CD4-positive, alpha-beta T cell treated with Interleukin-17A for 4 hours (primary cell): ENCODE measurements around the gene DBNDD2.
A peak's percentile ranks its signal among the peaks of the same experiment; 100 is the strongest.

Source experiments
- DNase-seq: peaks from one replicate; pipeline ENCODE4 v3.0.0-alpha.2; 2020; ENCODE audit warnings: mixed read lengths

DBNDD2 gene

DNA sequence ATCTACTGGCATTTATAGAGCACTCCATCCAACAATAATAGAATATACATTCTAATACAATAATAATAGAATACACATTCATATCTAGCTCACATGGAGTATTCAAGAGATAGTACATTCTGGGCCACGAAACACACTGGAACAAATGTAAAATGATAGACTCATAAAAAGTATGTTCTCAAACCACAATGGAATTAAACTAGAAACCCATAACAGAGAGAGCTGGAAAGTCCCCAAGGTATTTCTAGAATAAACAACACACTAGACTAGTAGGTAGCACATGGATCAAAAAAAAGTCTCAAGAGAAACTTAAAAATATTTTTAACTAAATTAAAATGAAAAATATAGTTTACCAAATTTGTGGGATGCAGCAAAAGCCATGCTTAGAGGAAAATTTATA lies 20.8 kb upstream of the DBNDD2 start:
- DNase-seq: no peak

- no peak for DNase-seq
These were observed 17.2 kb upstream of the DBNDD2 start for GRCh38 chr20:45390931-45391330.

DNA sequence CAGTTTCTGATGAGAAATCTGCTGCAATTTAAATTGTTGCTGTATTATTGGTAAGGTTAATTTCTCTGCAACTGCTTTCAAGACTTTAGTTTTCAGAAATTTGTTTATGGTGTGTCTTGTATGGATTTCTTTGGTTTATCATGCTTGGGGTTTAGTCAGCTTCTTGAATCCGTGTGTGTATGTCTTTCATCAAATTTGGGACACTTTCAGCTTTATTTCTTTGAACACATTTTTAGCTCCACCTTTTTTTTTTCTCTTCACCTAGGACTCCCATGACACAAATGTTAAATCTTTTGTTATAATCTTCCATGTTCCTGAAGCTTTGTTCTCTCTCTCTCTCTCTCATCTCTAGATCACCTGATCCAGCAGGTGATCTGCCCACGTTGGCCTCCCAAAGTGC lies 16.5 kb upstream of the DBNDD2 start:
- DNase-seq: no peak

GRCh38 chr20:45392733-45393132 lies 15.4 kb upstream of the DBNDD2 start:
- no peak for DNase-seq

- DNase-seq: no peak
These were observed 13.6 kb upstream of the DBNDD2 start for GRCh38 chr20:45394221-45395113.

DNA sequence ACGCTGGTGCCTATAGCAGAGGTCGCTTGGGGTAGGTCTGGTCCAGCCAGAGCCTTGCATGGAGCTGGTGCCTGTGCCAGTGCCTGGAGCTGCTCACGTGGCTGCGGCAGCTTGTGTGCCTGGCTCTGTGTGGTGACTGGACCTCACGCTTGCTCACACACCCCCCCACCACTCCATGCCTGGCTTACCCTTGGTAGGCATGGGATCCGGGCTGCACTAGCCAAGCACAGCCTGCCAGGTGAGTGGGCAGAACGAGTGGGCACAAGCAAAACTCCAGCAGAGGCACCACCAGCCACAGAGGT lies 13.0 kb upstream of the DBNDD2 start:
- DNase-seq: no peak

GRCh38 chr20:45399018-45399417 lies 9.1 kb upstream of the DBNDD2 start:
- DNase-seq: no peak

- DNase-seq: no peak
These were observed 7.6 kb upstream of the DBNDD2 start for GRCh38 chr20:45400346-45401031.

DNA sequence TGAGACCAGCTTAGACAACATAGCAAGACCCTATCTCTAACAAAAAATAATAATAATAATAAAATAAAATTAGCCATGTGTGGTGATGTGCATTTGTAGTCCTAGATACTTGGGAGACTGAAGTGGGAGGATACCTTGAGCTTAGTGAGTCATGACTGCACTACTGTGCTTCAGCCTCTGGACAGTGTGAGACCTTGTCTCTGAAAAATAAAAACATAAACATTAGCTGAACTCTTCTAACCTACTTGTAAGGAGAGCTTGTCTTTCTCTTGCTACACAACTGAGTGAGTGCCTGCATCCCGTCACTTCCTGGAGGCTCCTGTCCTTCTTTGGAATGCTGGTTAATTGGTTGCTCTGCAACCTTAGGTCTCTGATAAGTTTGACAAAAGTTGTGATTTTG lies 5.1 kb upstream of the DBNDD2 start:
- no peak for DNase-seq

DNA sequence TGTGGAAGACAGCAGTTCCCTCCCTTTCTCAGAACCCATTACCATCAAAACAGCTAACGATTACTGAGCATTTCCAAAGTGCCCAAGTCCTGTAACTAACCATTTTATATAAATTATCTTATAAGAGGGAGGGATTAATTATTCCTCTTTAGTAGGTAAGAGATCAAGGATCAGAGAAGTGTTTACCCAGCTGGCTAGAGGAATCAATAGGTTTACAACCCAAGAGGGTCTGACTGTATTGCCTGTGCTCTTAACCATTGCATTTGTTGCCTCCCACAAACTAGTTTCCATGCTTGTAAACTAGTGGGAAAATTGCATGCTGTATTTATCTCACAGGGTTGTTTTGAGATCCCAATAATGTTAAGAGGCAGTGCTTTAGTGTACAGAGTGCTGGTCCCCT lies 3.7 kb upstream of the DBNDD2 start:
- no peak for DNase-seq

- no peak for DNase-seq
These were observed 2.4 kb upstream of the DBNDD2 start for GRCh38 chr20:45405571-45406259.

GRCh38 chr20:45406260-45407066 lies 1.6 kb upstream of the DBNDD2 start:
- peak; percentile 70 for DNase-seq

DNA sequence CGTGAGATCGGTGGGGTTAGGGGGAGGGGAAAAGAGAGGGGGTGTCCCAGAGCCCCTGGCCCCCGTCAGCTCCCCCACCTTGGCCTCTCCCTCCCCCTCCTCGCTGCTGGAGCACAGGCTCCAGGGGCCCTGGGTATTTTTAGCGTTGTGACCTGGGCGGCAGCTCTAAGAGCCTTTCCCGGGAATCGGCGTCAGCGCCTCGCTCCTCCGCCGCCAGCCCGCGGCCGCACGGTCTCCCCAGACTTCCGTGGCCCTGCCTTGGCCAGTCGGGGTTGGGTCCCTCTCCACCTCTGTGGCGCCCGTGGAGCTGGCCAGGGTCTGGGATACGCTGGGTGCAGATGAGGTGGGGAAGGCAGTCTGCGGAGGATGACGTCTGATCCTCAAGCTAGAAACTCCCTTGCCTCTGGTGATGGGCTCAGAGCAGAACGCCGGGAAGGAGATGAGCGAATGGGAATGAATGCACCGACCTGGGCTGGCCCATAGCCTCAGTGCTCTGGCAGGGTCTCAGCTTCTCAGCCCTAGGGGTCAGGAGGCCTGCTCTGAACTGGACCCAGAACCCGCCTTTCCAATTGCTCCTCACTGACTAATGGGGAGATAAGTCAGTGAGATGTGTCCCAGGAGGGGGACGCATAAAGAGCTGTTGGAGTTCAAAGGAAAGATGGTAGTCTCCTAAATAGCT lies 883 bp upstream of the DBNDD2 start:
- DNase-seq: peak; percentile 27

GRCh38 chr20:45408646-45409213 lies 641 bp downstream of the DBNDD2 start:
- DNase-seq: no peak

GRCh38 chr20:45409521-45410272 lies 1.6 kb downstream of the DBNDD2 start:
- DNase-seq: no peak

GRCh38 chr20:45410887-45411286 lies 2.8 kb downstream of the DBNDD2 start:
- DNase-seq: no peak

DNA sequence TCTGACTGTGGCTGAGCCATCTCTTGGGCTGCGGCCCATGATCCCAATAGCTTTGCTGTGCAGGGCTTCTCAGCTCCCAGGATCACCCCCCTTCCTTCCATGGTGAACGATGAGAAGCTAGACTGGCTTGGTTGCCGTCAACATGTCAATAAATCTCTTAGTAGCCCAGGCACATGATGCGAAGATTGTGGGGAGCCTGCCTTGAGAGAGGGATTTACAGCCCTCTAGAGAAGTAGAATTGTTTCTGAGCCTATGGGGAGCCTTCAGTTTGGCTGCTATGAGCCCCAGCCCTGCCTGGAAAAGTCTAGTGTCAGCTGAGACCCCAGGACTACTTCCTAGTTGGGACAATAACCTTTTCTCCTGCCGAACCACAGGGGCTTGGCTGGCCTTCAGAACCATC lies 4.6 kb downstream of the DBNDD2 start:
- no peak for DNase-seq

- DNase-seq: no peak
These were observed 5.4 kb downstream of the DBNDD2 start for GRCh38 chr20:45413479-45413878.

DNA sequence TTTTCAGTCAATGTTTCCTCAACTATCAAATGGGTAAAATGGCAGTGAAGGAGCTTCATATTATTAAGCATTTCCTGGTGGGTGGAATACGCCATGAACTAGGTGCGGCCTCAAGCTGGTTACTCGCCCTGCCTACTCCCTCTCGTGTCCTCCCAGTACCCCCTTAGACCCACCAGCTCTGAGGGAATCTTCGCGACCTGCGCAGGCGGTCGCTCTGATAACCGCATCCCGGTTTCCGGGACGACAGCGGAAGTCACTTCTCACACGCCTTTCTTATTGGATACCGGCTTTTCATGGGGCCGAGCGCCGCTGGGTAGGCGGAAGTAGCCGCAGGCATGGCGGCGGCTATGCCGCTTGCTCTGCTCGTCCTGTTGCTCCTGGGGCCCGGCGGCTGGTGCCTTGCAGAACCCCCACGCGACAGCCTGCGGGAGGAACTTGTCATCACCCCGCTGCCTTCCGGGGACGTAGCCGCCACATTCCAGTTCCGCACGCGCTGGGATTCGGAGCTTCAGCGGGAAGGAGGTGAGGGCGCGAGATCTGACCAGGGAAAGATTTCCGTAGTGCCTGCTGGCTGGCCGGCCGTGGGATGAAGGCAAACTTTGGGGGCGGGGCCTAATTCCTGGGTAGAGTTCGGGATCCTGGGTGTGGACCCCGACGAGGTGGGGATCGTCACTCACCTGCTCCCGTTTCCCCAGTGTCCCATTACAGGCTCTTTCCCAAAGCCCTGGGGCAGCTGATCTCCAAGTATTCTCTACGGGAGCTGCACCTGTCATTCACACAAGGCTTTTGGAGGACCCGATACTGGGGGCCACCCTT lies 7.9 kb downstream of the DBNDD2 start, which contains the start of gene PIGT:
Gene PIGT, plus strand, starts transcription at position 320 of the 816 bp plus-strand sequence. Its CDS starts 16 bp downstream, at position 336.
- peak; percentile 88 for DNase-seq

GRCh38 chr20:45416917-45417316 lies 8.8 kb downstream of the DBNDD2 start:
- DNase-seq: no peak
